Activated naive CD4-positive, alpha-beta T cell treated with anti-CD3 and anti-CD28 coated beads for 36 hours (primary cell): ENCODE results near the gene SLC4A9. TPM values are rescaled to one million over a fixed set of nuclear protein-coding genes. Genes with fewer than 3 reads are reported as not detected.

Experiments used
- CTCF ChIA-PET: fragments of 350-600 bp; sonication (Branson Sonifier 250); formaldehyde crosslinking; loops from one replicate; lab custom pipeline; 2021; ENCODE audit warnings: antibody characterized with exemption; lab: Charles Lee
- DNase-seq: peaks from one replicate; pipeline ENCODE4 v3.0.0-alpha.2; 2020
- H3K27ac Mint-ChIP-seq: one replicate; pipeline ENCODE4 v1.8.0; 2021; ENCODE audit warnings: mild to moderate bottlenecking, mixed read lengths
- H3K27me3 Mint-ChIP-seq: one replicate; pipeline ENCODE4 v1.8.0; 2021; ENCODE audit warnings: low read depth, mixed read lengths
- H3K36me3 Mint-ChIP-seq: one replicate; pipeline ENCODE4 v1.8.0; 2021; ENCODE audit warnings: low read depth, mixed read lengths
- H3K4me1 Mint-ChIP-seq: one replicate; pipeline ENCODE4 v1.8.0; 2021; ENCODE audit warnings: low read depth, mixed read lengths
- H3K4me3 Mint-ChIP-seq: one replicate; pipeline ENCODE4 v1.8.0; 2021; ENCODE audit warnings: mild to moderate bottlenecking, moderate library complexity, mixed read lengths
- H3K9me3 Mint-ChIP-seq: one replicate; pipeline ENCODE4 v1.8.0; 2021; ENCODE audit warnings: mixed read lengths
- intact Hi-C: fragments of 100-400 bp; cut with micrococcal nuclease; formaldehyde crosslinking; loops from one replicate; pipeline ENCODE4 v1.15.1; 2023
- total RNA-seq, 2 experiments: library from RNA; stranded (reverse); gene quantifications; one replicate each; pipeline ENCODE4 v1.2.3, GENCODE V29; 2021

SLC4A9 gene
- total RNA-seq, 2 experiments from 2014 or later, result 0.07 to 0.12 TPM

GRCh38 chr5:140363631-140364471 is 3.9 kb downstream of the SLC4A9 start:
- peak overlapping the region; percentile 70 for H3K4me3 Mint-ChIP-seq
- no peaks in the 10 kb centered on the region for H3K9me3 Mint-ChIP-seq
- no peak for DNase-seq
- no peak overlapping the region for H3K27ac Mint-ChIP-seq
- no peaks in the 10 kb centered on the region for H3K36me3 Mint-ChIP-seq
- H3K4me1 Mint-ChIP-seq, result peaks cover 2% of the 10 kb centered on the region
- CTCF ChIA-PET, result interaction anchor here (0.6 to 8.8 kb wide), 19 partner anchors 9 to 369 kb away, joined by 3 to 127 read pairs (median 4); partner anchors contain the start of gene TMCO6
- H3K27me3 Mint-ChIP-seq, result no peaks in the 10 kb centered on the region
- intact Hi-C loops, result loop anchor here (1.0 to 2.0 kb wide), 4 partner anchors 192 to 677 kb away; no protein-coding TSS in a partner anchor

GRCh38 chr5:140364472-140364765 is 4.4 kb downstream of the SLC4A9 start:
- peaks cover 2% of the 10 kb centered on the region for H3K4me1 Mint-ChIP-seq
- H3K4me3 Mint-ChIP-seq, result no peak overlapping the region
- H3K27me3 Mint-ChIP-seq, result no peaks in the 10 kb centered on the region
- H3K27ac Mint-ChIP-seq, result no peak overlapping the region
- intact Hi-C loops, result no loop called here
- no peaks in the 10 kb centered on the region for H3K36me3 Mint-ChIP-seq
- H3K9me3 Mint-ChIP-seq, result no peaks in the 10 kb centered on the region
- CTCF ChIA-PET, result interaction anchor here (1.4 to 8.8 kb wide), 5 partner anchors 9 to 361 kb away, joined by 4 to 127 read pairs (median 11); no protein-coding TSS in a partner anchor
- no peak for DNase-seq

DNA sequence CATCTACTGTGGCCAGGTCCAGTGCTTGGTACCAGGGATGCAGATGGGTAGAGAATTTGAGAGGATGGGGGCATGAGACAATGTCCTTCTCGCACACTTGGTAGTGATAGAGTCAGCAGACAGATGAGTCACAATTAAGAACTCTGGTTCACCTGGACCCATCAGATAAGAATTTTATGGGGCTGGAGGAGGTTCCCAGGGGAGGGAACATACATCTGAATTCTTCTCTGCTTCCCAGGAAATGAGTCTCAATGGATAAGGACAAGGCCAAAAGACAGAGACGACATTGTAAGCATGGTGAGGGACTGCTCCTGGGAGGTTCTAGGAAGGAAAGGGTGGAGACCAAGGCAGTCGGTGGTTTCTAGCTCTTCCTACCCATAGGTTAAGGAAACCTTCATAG is 5.3 kb downstream of the SLC4A9 start:
- CTCF ChIA-PET, result interaction anchor here (0.5 to 8.8 kb wide), 5 partner anchors 9 to 418 kb away, joined by 3 to 127 read pairs (median 6); no protein-coding TSS in a partner anchor
- intact Hi-C loops, result no loop called here
- Mint-ChIP-seq H3K27ac (no peak overlapping the region), H3K9me3 (no peaks in the 10 kb centered on the region), H3K27me3 (no peaks in the 10 kb centered on the region), H3K4me1 (peaks cover 2% of the 10 kb centered on the region), H3K4me3 (no peak overlapping the region), H3K36me3 (no peaks in the 10 kb centered on the region)
- no peak for DNase-seq

GRCh38 chr5:140365941-140366340 is 5.9 kb downstream of the SLC4A9 start:
- intact Hi-C loops, result no loop called here
- no peak overlapping the region for H3K27ac Mint-ChIP-seq
- H3K27me3 Mint-ChIP-seq, result no peaks in the 10 kb centered on the region
- no peaks in the 10 kb centered on the region for H3K36me3 Mint-ChIP-seq
- H3K9me3 Mint-ChIP-seq, result no peaks in the 10 kb centered on the region
- DNase-seq, result no peak
- no peak overlapping the region for H3K4me3 Mint-ChIP-seq
- CTCF ChIA-PET, result interaction anchor here (1.0 to 8.8 kb wide), 5 partner anchors 8 to 269 kb away, joined by 4 to 127 read pairs (median 9); no protein-coding TSS in a partner anchor
- H3K4me1 Mint-ChIP-seq, result peaks cover 2% of the 10 kb centered on the region

DNA sequence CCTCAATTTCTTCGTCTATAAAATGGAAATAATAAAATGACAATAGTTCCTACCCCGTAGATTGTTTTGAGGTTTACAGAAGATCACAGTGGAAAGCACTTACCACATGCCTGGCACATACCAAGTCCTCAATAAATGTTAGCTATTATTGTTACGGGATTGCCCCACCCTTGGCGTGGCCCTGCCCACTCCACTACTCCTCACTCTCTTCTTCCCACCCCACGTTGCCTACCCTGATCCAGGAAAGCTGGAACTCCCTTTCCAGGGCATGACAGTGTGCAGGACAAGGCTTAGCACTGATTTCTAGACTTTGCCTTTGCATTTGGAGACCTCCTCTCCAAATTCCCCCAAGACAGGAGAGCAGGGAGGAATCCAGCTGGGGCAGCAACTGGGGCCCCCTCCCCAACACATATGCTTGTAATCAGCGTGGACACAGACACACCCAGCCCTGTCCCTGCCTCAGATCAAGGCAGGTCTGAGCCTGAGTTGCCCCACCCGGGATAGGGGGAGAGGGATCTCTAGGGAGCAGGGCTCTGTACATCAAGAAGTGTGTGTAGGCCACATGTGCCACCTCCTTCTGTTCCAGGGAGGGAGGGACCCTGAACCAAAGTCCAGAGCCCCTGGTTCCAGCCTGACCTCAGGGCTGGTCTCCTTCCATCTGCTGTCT is 6.7 kb downstream of the SLC4A9 start:
- no peak for DNase-seq
- intact Hi-C loops, result no loop called here
- CTCF ChIA-PET, result interaction anchor here (0.5 to 1.9 kb wide), 7 partner anchors 8 to 268 kb away, joined by 3 to 9 read pairs (median 4); no protein-coding TSS in a partner anchor
- no peak overlapping the region for H3K4me3 Mint-ChIP-seq
- no peaks in the 10 kb centered on the region for H3K36me3 Mint-ChIP-seq
- H3K27ac Mint-ChIP-seq, result no peak overlapping the region
- H3K27me3 Mint-ChIP-seq, result no peaks in the 10 kb centered on the region
- no peaks in the 10 kb centered on the region for H3K9me3 Mint-ChIP-seq
- H3K4me1 Mint-ChIP-seq, result peaks cover 2% of the 10 kb centered on the region

DNA sequence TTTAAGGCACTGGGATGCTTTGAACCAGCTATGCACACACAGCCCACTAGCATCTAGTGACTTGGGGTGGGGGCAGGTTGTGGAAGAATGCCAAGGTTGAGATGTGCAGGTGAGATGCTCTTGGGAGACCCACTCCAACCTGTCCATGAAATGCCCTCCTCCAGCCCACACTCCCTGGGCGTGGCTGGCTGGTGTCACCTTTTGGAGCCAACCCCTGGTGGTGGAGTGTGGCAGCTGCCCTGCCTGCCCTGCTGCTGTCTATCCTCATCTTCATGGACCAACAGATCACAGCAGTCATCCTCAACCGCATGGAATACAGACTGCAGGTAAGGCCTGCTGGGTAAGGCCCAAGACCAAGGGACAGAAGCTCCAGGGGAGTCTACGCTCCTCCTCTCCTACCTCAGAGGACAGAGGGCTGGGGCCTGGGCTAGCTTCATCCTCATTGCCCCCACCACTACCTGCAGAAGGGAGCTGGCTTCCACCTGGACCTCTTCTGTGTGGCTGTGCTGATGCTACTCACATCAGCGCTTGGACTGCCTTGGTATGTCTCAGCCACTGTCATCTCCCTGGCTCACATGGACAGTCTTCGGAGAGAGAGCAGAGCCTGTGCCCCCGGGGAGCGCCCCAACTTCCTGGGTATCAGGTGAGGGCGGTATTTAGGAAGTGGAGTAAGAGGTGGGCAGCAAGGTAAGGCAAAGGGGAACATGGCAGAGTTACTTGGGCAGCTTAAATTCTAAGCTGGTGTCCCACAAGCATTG is 7.4 kb downstream of the SLC4A9 start:
- no peaks in the 10 kb centered on the region for H3K36me3 Mint-ChIP-seq
- CTCF ChIA-PET, result interaction anchor here (0.5 to 1.9 kb wide), 7 partner anchors 9 to 354 kb away, joined by 3 to 9 read pairs (median 3); no protein-coding TSS in a partner anchor
- no peaks in the 10 kb centered on the region for H3K27me3 Mint-ChIP-seq
- intact Hi-C loops, result no loop called here
- no peak for DNase-seq
- H3K27ac Mint-ChIP-seq, result no peak overlapping the region
- peaks cover 2% of the 10 kb centered on the region for H3K4me1 Mint-ChIP-seq
- no peak overlapping the region for H3K4me3 Mint-ChIP-seq
- no peaks in the 10 kb centered on the region for H3K9me3 Mint-ChIP-seq

DNA sequence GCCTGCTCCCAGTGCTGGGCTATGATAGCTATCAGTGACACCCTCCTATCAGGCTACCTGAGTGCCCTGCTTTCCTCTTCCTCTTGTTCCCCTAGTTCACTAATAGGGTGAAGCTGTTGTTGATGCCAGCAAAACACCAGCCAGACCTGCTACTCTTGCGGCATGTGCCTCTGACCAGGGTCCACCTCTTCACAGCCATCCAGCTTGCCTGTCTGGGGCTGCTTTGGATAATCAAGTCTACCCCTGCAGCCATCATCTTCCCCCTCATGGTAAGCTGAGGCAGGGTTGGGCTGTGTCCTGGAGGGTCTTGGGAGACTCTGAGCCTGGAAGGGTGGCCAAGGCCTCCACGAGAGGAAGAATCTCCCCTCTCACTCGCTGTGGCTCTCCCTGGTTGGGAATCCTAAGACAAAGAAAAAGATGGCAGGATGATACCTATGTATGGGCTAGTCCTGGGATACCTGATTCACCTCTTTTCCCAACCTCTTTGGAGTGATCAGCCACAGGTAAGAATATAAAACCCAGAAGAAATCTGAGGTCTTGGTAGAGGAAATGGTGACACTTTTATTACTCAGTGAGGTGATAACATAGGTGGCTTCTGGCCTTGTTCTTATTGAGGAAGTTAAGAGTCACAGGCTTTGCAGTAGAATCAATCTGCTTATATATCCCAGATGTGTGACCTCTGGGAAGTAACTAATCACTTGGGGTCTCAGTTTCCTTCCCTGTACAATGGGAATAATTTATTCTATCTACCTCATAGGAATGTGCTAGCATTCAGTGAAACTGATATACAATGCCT is 11.6 kb downstream of the SLC4A9 start:
- no peaks in the 10 kb centered on the region for H3K27me3 Mint-ChIP-seq
- intact Hi-C loops, result no loop called here
- CTCF ChIA-PET, result interaction anchor here (1.4 to 4.8 kb wide), 8 partner anchors 10 to 354 kb away, joined by 3 to 26 read pairs (median 12); partner anchors contain the start of genes ANKHD1, IK and NDUFA2
- no peaks in the 10 kb centered on the region for H3K9me3 Mint-ChIP-seq
- DNase-seq, result no peak
- no peak overlapping the region for H3K4me3 Mint-ChIP-seq
- H3K36me3 Mint-ChIP-seq, result no peaks in the 10 kb centered on the region
- H3K4me1 Mint-ChIP-seq, result peaks cover 2% of the 10 kb centered on the region
- H3K27ac Mint-ChIP-seq, result no peak overlapping the region

DNA sequence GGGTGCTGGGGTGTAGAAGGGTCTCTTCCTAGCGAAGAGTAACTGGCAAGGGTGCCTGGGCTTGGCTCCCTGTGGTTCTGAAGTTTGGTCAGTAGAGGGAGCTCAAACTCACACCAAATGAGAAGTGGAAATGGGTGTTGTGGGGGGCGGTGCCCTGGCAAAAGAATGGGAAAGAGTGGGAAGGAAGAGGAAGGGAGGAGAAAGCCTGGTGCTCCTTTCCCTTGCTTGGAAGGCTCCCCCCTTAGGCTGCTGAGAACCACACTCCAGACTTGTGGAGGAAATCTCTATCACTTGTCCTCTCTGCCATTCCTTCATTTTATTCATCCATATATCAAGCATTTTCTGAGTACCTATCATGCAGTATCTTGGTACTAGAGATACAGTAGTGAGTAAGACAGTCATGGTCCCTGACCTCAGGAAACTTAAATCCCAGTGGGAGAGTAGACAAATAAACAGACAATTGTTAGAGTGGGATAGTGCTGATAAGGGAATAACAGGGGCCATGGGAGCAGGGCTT is 13.0 kb downstream of the SLC4A9 start:
- Mint-ChIP-seq H3K4me1 (peaks cover 2% of the 10 kb centered on the region), H3K36me3 (no peaks in the 10 kb centered on the region), H3K27me3 (no peaks in the 10 kb centered on the region), H3K9me3 (no peaks in the 10 kb centered on the region), H3K27ac (no peak overlapping the region), H3K4me3 (no peak overlapping the region)
- CTCF ChIA-PET, result interaction anchor here (0.6 to 4.8 kb wide), 30 partner anchors 9 to 353 kb away, joined by 3 to 26 read pairs (median 5); partner anchors contain the start of genes ANKHD1, HARS1, HARS2 and HBEGF
- intact Hi-C loops, result loop anchor here (1.0 kb wide), 2 partner anchors 262 to 347 kb away; no protein-coding TSS in a partner anchor
- peak; percentile 58 for DNase-seq

GRCh38 chr5:140381351-140381750 is 21.4 kb downstream of the SLC4A9 start:
- intact Hi-C loops, result no loop called here
- Mint-ChIP-seq H3K4me3 (no peak overlapping the region), H3K36me3 (no peaks in the 10 kb centered on the region)

GRCh38 chr5:140381972-140382371 is 22.0 kb downstream of the SLC4A9 start:
- H3K36me3 Mint-ChIP-seq, result no peaks in the 10 kb centered on the region
- intact Hi-C loops, result loop anchor here (1.0 kb wide), 1 partner anchor 19 kb away; the partner anchor contains the start of gene ANKHD1
- peak overlapping the region; percentile 11 for H3K27ac Mint-ChIP-seq
- no peak overlapping the region for H3K4me3 Mint-ChIP-seq
- peaks cover 16% of the 10 kb centered on the region for H3K4me1 Mint-ChIP-seq
- CTCF ChIA-PET, result interaction anchor here (0.9 to 2.0 kb wide), 2 partner anchors 9 to 19 kb away, joined by 3 to 9 read pairs; no protein-coding TSS in a partner anchor
- H3K27me3 Mint-ChIP-seq, result no peaks in the 10 kb centered on the region
- peaks cover 1% of the 10 kb centered on the region for H3K9me3 Mint-ChIP-seq
- peak; percentile 45 for DNase-seq

More at GRCh38 chr5:140381351-140381750, 21.4 kb downstream of the SLC4A9 start:
- Mint-ChIP-seq H3K4me1 (peaks cover 16% of the 10 kb centered on the region), H3K27ac (no peak overlapping the region), H3K27me3 (no peaks in the 10 kb centered on the region), H3K9me3 (peaks cover 1% of the 10 kb centered on the region)
- CTCF ChIA-PET, result interaction anchor here (0.9 to 2.0 kb wide), 2 partner anchors 8 to 18 kb away, joined by 3 to 9 read pairs; no protein-coding TSS in a partner anchor
- no peak for DNase-seq
